BE2C (cell line): ENCODE data around the gene CACNA1I.

Source experiments
- DNase-seq: peaks from one replicate; pipeline ENCODE4 v3.0.0-alpha.2; 2020
- H3K27me3 ChIP-seq: fragments of 250-450 bp; sonication (Bioruptor Pico); 2 replicates; pipeline ENCODE4 v1.5.1; 2020; ENCODE audit warnings: mild to moderate bottlenecking
- H3K36me3 ChIP-seq: fragments of 250-450 bp; sonication (Bioruptor Pico); 2 replicates; pipeline ENCODE4 v1.5.1; 2020; ENCODE audit warnings: mild to moderate bottlenecking
- H3K4me1 ChIP-seq: fragments of 250-450 bp; sonication (Bioruptor Pico); 2 replicates; pipeline ENCODE4 v1.5.1; 2020
- H3K4me3 ChIP-seq: 2 replicates; pipeline ENCODE4 v1.5.1; 2011; ENCODE audit warnings: low read depth, low read length
- H3K9me3 ChIP-seq: fragments of 250-450 bp; sonication (Bioruptor Pico); 2 replicates; pipeline ENCODE4 v1.5.1; 2020
- TF ChIP-seq, protein P1 (sequence below): IDR thresholded peaks from 2 replicates; pipeline ENCODE4 v1.5.1; 2012; ENCODE audit warnings: mild to moderate bottlenecking, low read depth, low read length

Gene CACNA1I

DNA sequence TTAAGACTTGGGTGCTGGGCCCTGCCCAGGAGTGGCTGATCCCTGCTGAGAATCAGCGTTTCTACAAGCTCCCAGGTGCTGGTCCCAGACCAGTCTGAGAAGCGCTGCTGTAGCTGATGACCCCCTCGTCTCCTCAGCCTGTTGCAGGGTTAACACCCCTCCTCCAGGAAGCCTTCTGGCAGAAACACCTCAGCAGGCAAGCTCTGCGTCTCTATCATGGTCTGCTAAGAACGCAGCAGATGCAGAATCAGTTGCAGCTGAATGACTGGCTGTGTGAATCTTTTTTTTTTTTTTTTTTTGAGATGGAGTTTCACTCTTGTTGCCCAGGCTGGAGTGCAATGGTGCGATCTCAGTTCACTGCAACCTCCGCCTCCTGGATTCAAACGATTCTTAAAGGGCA lies 132.5 kb downstream of the CACNA1I start:
- H3K27me3 ChIP-seq, result no peaks in the 10 kb centered on the region

DNA sequence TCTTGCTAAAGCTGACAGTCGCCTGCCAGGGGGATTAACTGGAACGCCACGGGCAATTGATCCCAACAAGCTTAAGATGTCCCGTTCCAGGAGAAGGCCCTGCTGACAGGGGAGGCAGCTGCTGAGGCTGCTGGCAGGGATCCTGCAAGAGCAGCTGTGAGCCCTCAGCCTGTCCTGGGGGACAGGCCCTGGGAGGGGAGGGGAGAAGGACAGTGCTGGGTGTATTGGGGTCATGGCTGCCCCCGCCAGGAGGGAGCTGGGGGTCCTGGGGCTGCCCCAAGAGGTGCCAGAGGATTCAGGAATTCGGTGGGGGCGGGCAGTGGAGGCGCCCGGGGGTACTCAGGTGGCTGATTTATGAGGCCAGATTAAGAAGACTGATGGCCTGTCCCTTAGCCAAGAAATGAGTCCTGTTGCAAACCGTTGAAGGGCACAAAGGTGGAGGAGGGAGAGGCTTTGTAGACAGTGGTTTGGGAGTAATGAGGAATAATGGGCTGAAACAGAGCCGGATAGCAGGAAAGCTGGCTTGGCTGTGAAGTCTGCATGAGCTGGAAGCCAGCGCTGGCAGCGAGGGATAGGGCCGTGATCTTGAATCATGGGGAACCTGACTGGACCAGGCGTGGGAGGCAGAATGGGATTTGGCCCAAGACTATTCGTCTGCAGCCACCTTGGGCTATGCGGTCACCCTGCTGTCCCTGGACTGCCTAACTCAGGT lies 133.5 kb downstream of the CACNA1I start:
- DNase-seq, result no peak
- Histone ChIP-seq H3K36me3 (no peaks in the 10 kb centered on the region), H3K4me1 (no peaks in the 10 kb centered on the region), H3K9me3 (no peaks in the 10 kb centered on the region), H3K27me3 (no peaks in the 10 kb centered on the region), H3K4me3 (no peak overlapping the region)
- TF ChIP-seq, protein P1, sequence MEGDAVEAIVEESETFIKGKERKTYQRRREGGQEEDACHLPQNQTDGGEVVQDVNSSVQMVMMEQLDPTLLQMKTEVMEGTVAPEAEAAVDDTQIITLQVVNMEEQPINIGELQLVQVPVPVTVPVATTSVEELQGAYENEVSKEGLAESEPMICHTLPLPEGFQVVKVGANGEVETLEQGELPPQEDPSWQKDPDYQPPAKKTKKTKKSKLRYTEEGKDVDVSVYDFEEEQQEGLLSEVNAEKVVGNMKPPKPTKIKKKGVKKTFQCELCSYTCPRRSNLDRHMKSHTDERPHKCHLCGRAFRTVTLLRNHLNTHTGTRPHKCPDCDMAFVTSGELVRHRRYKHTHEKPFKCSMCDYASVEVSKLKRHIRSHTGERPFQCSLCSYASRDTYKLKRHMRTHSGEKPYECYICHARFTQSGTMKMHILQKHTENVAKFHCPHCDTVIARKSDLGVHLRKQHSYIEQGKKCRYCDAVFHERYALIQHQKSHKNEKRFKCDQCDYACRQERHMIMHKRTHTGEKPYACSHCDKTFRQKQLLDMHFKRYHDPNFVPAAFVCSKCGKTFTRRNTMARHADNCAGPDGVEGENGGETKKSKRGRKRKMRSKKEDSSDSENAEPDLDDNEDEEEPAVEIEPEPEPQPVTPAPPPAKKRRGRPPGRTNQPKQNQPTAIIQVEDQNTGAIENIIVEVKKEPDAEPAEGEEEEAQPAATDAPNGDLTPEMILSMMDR, result no peak

More for the DNA sequence above, 132.5 kb downstream of the CACNA1I start:
- Histone ChIP-seq H3K36me3 (no peaks in the 10 kb centered on the region), H3K9me3 (no peaks in the 10 kb centered on the region), H3K4me1 (no peaks in the 10 kb centered on the region), H3K4me3 (no peak overlapping the region)
- TF ChIP-seq, protein P1, result no peak
- no peak for DNase-seq

DNA sequence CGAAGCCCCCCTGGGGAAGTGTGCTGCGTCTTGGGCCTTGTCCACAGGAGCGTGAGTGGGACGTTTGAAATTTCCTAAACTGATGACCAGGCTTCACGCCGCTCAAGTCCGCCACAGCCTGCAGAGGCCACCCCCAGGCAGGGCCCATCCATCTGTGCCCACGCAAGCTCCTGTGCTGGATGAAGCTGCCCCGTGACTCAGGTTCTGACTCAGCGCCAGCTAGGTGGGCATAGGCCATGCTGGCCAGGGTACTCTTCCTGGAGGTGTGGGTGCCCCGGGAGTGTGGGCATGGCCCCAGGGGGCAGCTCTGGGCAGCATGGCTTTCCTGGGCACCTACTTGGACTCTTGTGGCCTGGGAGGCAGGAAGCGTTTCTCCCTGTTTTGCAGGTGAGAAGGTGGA lies 134.8 kb downstream of the CACNA1I start:
- DNase-seq, result no peak
- TF ChIP-seq, protein P1, result no peak
- no peaks in the 10 kb centered on the region for H3K36me3 ChIP-seq
- H3K27me3 ChIP-seq, result no peaks in the 10 kb centered on the region
- H3K9me3 ChIP-seq, result no peaks in the 10 kb centered on the region
- no peaks in the 10 kb centered on the region for H3K4me1 ChIP-seq
- no peak overlapping the region for H3K4me3 ChIP-seq

DNA sequence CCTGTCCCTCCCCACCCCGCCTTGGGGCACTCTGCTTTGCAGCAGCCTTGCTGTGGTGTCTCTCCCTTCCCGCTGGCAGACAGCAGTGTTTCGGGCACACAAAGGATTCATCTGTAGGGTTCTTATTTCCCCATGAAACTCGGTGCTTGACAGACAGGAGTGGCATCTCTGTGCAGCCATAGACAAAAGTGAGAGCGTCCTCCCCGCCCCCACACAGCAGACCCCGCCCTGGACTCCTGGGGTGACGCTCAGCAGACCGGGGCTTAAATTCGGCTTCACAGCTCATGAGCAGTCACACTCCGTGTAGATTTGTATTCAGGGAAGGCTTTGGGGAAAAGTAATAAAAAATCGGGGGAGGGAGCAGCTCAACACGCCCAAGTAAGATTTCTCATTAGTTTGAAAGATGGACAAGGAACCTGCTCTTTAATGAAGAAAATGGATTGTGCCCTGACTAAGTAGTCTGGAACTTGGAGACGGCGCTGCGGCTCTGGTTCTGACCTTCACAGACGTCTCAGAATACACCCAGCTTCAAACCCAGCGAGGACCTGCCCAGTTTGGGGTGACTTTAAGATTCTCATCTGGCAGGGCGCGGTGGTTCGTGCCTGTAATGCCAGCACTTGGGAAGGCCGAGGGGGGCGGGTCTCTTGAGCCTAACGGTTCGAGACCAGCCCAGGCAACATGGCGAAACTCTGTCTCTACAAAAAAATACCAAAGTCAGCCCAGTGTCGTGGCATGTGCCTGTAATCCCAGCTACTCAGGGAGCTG lies 136.0 kb downstream of the CACNA1I start:
- no peaks in the 10 kb centered on the region for H3K36me3 ChIP-seq
- no peak for DNase-seq
- TF ChIP-seq, protein P1, result no peak
- H3K27me3 ChIP-seq, result no peaks in the 10 kb centered on the region; the same call in 1 of the 2 replicates
- H3K9me3 ChIP-seq, result no peaks in the 10 kb centered on the region
- H3K4me3 ChIP-seq, result no peak overlapping the region
- H3K4me1 ChIP-seq, result no peaks in the 10 kb centered on the region

DNA sequence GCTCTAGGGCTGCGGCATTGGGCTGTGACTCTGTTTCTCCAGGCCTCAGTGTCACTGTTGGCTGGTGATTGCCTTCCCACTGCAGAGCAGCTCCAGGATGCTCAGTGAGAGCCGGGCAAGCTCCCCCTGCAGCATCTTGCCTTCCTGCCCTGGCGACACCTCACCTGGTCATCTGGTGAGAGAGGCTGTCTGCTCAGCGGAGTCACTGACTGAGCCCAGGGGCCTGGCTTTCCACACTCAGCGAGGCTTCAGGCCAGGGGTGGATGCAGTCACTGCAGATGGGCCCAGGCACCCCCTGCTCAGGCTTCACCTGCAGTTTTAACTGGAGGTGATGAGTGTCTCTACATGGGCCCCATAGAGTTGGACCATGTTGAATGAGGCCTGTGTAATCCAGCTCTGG lies 136.8 kb downstream of the CACNA1I start:
- Histone ChIP-seq H3K27me3 (no peaks in the 10 kb centered on the region; the same call in 1 of the 2 replicates), H3K4me1 (no peaks in the 10 kb centered on the region), H3K36me3 (no peaks in the 10 kb centered on the region), H3K4me3 (no peak overlapping the region), H3K9me3 (no peaks in the 10 kb centered on the region)
- no peak for DNase-seq
- TF ChIP-seq, protein P1, result no peak

DNA sequence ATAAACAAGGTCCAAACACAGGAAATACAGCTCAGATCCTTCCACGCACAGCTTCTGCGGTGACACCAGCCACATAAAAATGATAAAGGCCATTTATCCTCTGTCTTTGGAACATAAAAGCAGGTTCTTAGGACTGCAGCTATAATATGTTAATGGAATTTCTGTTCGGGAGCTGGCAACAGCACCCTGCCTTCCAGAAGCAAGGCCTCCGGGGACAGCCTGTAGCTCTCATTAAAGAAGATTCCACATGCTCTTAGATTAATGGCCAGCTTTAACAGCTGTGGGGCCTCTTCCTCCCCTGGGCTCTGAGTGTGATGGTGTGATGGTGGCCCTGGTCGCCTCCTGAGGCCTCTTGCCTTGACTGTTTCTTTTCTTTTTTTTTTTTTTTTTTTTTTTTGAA lies 137.3 kb downstream of the CACNA1I start:
- H3K36me3 ChIP-seq, result no peaks in the 10 kb centered on the region
- no peaks in the 10 kb centered on the region for H3K4me1 ChIP-seq
- no peak for DNase-seq
- no peak overlapping the region for H3K4me3 ChIP-seq
- TF ChIP-seq, protein P1, result no peak
- no peaks in the 10 kb centered on the region for H3K9me3 ChIP-seq
- H3K27me3 ChIP-seq, result no peaks in the 10 kb centered on the region; the same call in 1 of the 2 replicates
